H9 (cell line): ENCODE results near the gene WDR72. TPM values are rescaled to one million over a fixed set of nuclear protein-coding genes. Genes with fewer than 3 reads are reported as not detected.

Experiments used
- DNase-seq: peaks from one replicate; pipeline ENCODE4 v3.0.0-alpha.2; 2017
- H2AFZ ChIP-seq: one replicate; pipeline ENCODE4 v1.6.1; 2013; ENCODE audit warnings: mild to moderate bottlenecking, low read length, control low read depth, moderate library complexity
- H2AK5ac ChIP-seq: 2 replicates; pipeline ENCODE4 v1.6.1; 2013; ENCODE audit warnings: low read length, control low read depth, mixed read lengths; ENCODE audit not compliant: insufficient read length
- H2BK120ac ChIP-seq: one replicate; pipeline ENCODE4 v1.6.1; 2013; ENCODE audit warnings: low read depth, mild to moderate bottlenecking, low read length, control low read depth, inconsistent platforms; ENCODE audit not compliant: poor library complexity, severe bottlenecking
- H2BK12ac ChIP-seq: 2 replicates; pipeline ENCODE4 v1.6.1; 2013; ENCODE audit warnings: low read length, control low read depth, mixed read lengths, low read depth; ENCODE audit not compliant: insufficient read length
- H2BK15ac ChIP-seq: 2 replicates; pipeline ENCODE4 v1.6.1; 2013; ENCODE audit warnings: low read depth, low read length, control low read depth
- H2BK20ac ChIP-seq: one replicate; pipeline ENCODE4 v1.6.1; 2013; ENCODE audit warnings: low read depth, mild to moderate bottlenecking, low read length, control low read depth, inconsistent platforms; ENCODE audit not compliant: poor library complexity, severe bottlenecking
- H2BK5ac ChIP-seq: 2 replicates; pipeline ENCODE4 v1.6.1; 2013; ENCODE audit warnings: low read length, control low read depth, mixed read lengths; ENCODE audit not compliant: insufficient read length
- H3K14ac ChIP-seq: 2 replicates; pipeline ENCODE4 v1.6.1; 2013; ENCODE audit warnings: low read length, control low read depth; ENCODE audit not compliant: insufficient read depth
- H3K18ac ChIP-seq: 2 replicates; pipeline ENCODE4 v1.6.1; 2013; ENCODE audit warnings: low read depth, mild to moderate bottlenecking, mixed read lengths, low read length, control low read depth; ENCODE audit not compliant: insufficient read length
- H3K23ac ChIP-seq: 2 replicates; pipeline ENCODE4 v1.6.1; 2013; ENCODE audit warnings: low read length, control low read depth, mixed read lengths, low read depth; ENCODE audit not compliant: insufficient read length
- H3K23me2 ChIP-seq: 2 replicates; pipeline ENCODE4 v1.6.1; 2013; ENCODE audit warnings: low read depth, mild to moderate bottlenecking, mixed read lengths, low read length, control low read depth; ENCODE audit not compliant: insufficient read length, poor library complexity, severe bottlenecking
- H3K27ac ChIP-seq: 2 replicates; pipeline ENCODE4 v1.5.1; 2013; ENCODE audit warnings: low read length, control low read depth, mixed read lengths, low read depth; ENCODE audit not compliant: insufficient read length
- H3K27me3 ChIP-seq: 2 replicates; pipeline ENCODE4 v1.6.1; 2013; ENCODE audit warnings: low read length, control low read depth, inconsistent platforms; ENCODE audit not compliant: insufficient read depth
- H3K4ac ChIP-seq: 2 replicates; pipeline ENCODE4 v1.6.1; 2013; ENCODE audit warnings: low read depth, mild to moderate bottlenecking, control low read depth, inconsistent platforms, low read length, moderate library complexity
- H3K4me1 ChIP-seq: 2 replicates; pipeline ENCODE4 v1.6.1; 2013; ENCODE audit warnings: low read length, control low read depth, inconsistent platforms; ENCODE audit not compliant: insufficient read depth
- H3K4me2 ChIP-seq: 2 replicates; pipeline ENCODE4 v1.6.1; 2013; ENCODE audit warnings: low read length, control low read depth, mixed read lengths; ENCODE audit not compliant: insufficient read length, insufficient read depth
- H3K56ac ChIP-seq: 2 replicates; pipeline ENCODE4 v1.6.1; 2013; ENCODE audit warnings: low read depth, mild to moderate bottlenecking, mixed read lengths, low read length, control low read depth; ENCODE audit not compliant: insufficient read length
- H3K79me1 ChIP-seq: 2 replicates; pipeline ENCODE4 v1.6.1; 2013; ENCODE audit warnings: low read depth, mild to moderate bottlenecking, moderate library complexity, low read length, control low read depth, inconsistent platforms; ENCODE audit not compliant: insufficient read depth, poor library complexity, severe bottlenecking
- H3K79me2 ChIP-seq: 2 replicates; pipeline ENCODE4 v1.6.1; 2013; ENCODE audit warnings: low read length, control low read depth, inconsistent platforms; ENCODE audit not compliant: insufficient read depth
- H3K9ac ChIP-seq: 2 replicates; pipeline ENCODE4 v1.6.1; 2013; ENCODE audit warnings: low read length, control low read depth, mixed read lengths; ENCODE audit not compliant: insufficient read length; ENCODE audit errors: extremely low read depth
- H3K9me3 ChIP-seq: one replicate; pipeline ENCODE4 v1.6.1; 2013; ENCODE audit warnings: low read depth, low read length, inconsistent platforms; ENCODE audit not compliant: control insufficient read depth
- H3T11ph ChIP-seq: one replicate; pipeline ENCODE4 v1.6.1; 2013; ENCODE audit warnings: mild to moderate bottlenecking, low read length, control low read depth, inconsistent platforms
- H4K20me1 ChIP-seq: one replicate; pipeline ENCODE4 v1.6.1; 2013; ENCODE audit not compliant: control insufficient read depth, insufficient read length, insufficient read depth
- H4K5ac ChIP-seq: 2 replicates; pipeline ENCODE4 v1.6.1; 2013; ENCODE audit warnings: low read depth, mild to moderate bottlenecking, mixed read lengths, low read length, control low read depth; ENCODE audit not compliant: insufficient read length
- H4K8ac ChIP-seq: replicated peaks from 2 replicates; pipeline ENCODE4 v1.6.1; 2013; ENCODE audit warnings: low read length, control low read depth, mixed read lengths, low read depth; ENCODE audit not compliant: insufficient read length
- H4K91ac ChIP-seq: 2 replicates; pipeline ENCODE4 v1.6.1; 2013; ENCODE audit warnings: low read depth, mild to moderate bottlenecking, moderate library complexity, mixed read lengths, low read length, control low read depth; ENCODE audit not compliant: insufficient read length
- H3K27ac Mint-ChIP-seq, 3 experiments: 2 replicates in 2 of 3; 3 replicates in 1 of 3; pipeline ENCODE4 v1.8.0; 2020 to 2021; ENCODE audit warnings: mixed read lengths in 3 of 3, mild to moderate bottlenecking in 1 of 3, moderate library complexity in 1 of 3
- H3K27me3 Mint-ChIP-seq: 2 replicates; pipeline ENCODE4 v1.8.0; 2021; ENCODE audit warnings: low read depth, mild to moderate bottlenecking, moderate library complexity, mixed read lengths
- H3K36me3 Mint-ChIP-seq, 3 experiments: 2 replicates in 2 of 3; 3 replicates in 1 of 3; pipeline ENCODE4 v1.8.0; 2020 to 2021; ENCODE audit warnings: low read depth in 3 of 3, mixed read lengths in 3 of 3; ENCODE audit not compliant: insufficient read depth in 1 of 3
- H3K4me1 Mint-ChIP-seq, 2 experiments: 2 replicates each; pipeline ENCODE4 v1.8.0; 2020; ENCODE audit warnings: mixed read lengths in 2 of 2
- H3K4me3 Mint-ChIP-seq, 2 experiments: 2 replicates in 1 of 2; 3 replicates in 1 of 2; pipeline ENCODE4 v1.8.0; 2020 to 2021; ENCODE audit warnings: mild to moderate bottlenecking in 2 of 2, mixed read lengths in 2 of 2, moderate library complexity in 1 of 2
- H3K9me3 Mint-ChIP-seq, 2 experiments: 2 replicates in 1 of 2; 3 replicates in 1 of 2; pipeline ENCODE4 v1.8.0; 2020; ENCODE audit warnings: mild to moderate bottlenecking in 2 of 2, mixed read lengths in 2 of 2, moderate library complexity in 1 of 2
- CTCF ChIP-seq: fragments of 200-600 bp; sonication (generic); conservative IDR thresholded peaks from 3 replicates; pipeline ENCODE4 v1.8.0; 2021; ENCODE audit warnings: antibody characterized with exemption, mild to moderate bottlenecking
- WGBS: extraction: QIAGEN DNeasy Blood & Tissue Kit; methylation state at CpG from one replicate; pipeline ENCODE4 v1.1.7; 2013; ENCODE audit warnings: missing lambda C conversion rate, low lambda C conversion rate, mixed read lengths; ENCODE audit not compliant: insufficient read length; ENCODE audit errors: extremely low coverage; 5-methylcytosine and 5-hydroxymethylcytosine counted together
- total RNA-seq: library from RNA; stranded (reverse); gene quantifications from 2 replicates; pipeline ENCODE4 v1.2.1, GENCODE V29; 2021

The WDR72 gene
- total RNA-seq, 1 experiment from 2014 or later, result 2.9 TPM

GRCh38 chr15:53534105-53534839, 225.2 kb downstream of the WDR72 start:
- Histone ChIP-seq H3T11ph (no peak overlapping the region), H3K23me2 (no peaks in the 10 kb centered on the region), H3K79me1 (no peaks in the 10 kb centered on the region), H2BK5ac (no peak overlapping the region), H2AFZ (no peak overlapping the region), H2BK15ac (no peak overlapping the region), H4K5ac (no peak overlapping the region), H3K4me2 (no peak overlapping the region), H3K18ac (no peak overlapping the region), H4K91ac (no peak overlapping the region), H2BK12ac (no peak overlapping the region), H3K27me3 (no peaks in the 10 kb centered on the region), H3K9ac (no peak overlapping the region), H3K27ac (no peak overlapping the region), H3K23ac (no peak overlapping the region), H2BK120ac (no peak overlapping the region), H4K20me1 (no peaks in the 10 kb centered on the region), H3K56ac (no peak overlapping the region), H4K8ac (no peak overlapping the region), H3K9me3 (no peaks in the 10 kb centered on the region), H2AK5ac (no peak overlapping the region), H3K14ac (no peak overlapping the region), H3K4ac (no peak overlapping the region), H3K79me2 (no peaks in the 10 kb centered on the region), H3K4me1 (no peaks in the 10 kb centered on the region), H2BK20ac (no peak overlapping the region)
- WGBS, result no CpG with 5 or more reads among the region's 2 CpGs
- Mint-ChIP-seq H3K4me1 (no peaks in the 10 kb centered on the region; a peak in 2 of 4 replicates), H3K4me3 (no peak overlapping the region), H3K36me3 (no peaks in the 10 kb centered on the region), H3K27me3 (no peaks in the 10 kb centered on the region), H3K27ac (no peak overlapping the region), H3K9me3 (no peaks in the 10 kb centered on the region; a peak in 1 of 5 replicates)
- DNase-seq, result no peak
- TF ChIP-seq CTCF, result no peak
